Psoas muscle (tissue), 8 donors: ENCODE measurements around the gene ABCA7. TPM values are rescaled to one million over a fixed set of nuclear protein-coding genes. Genes with fewer than 3 reads are reported as not detected.

Experiments
- ATAC-seq, 4 donors: fragments of 200-7000 bp; cut with Tn5 transposase; one replicate each; pipeline ENCODE4 v1.9.1; 2020; ENCODE audit warnings: moderate library complexity in 3 of 4, mild to moderate bottlenecking in 2 of 4
- DNase-seq, 2 donors: peaks; one replicate each; pipeline ENCODE4 v3.0.0-alpha.2; 2020
- H3K27ac ChIP-seq: fragments of 200-600 bp; one replicate; pipeline ENCODE4 v1.8.0; 2022
- H3K27me3 ChIP-seq, 3 donors: fragments of 200-600 bp in 1 of 3; one replicate each; pipeline versions ENCODE4 v1.6.1 to v1.8.0; 2013 to 2022; ENCODE audit warnings: low read length in 2 of 3, mild to moderate bottlenecking in 2 of 3, moderate library complexity in 1 of 3; ENCODE audit not compliant: insufficient read depth in 3 of 3
- H3K36me3 ChIP-seq, 2 donors: fragments of 200-600 bp in 1 of 2; one replicate each; pipeline versions ENCODE4 v1.6.1 to v1.8.0; 2013 to 2022; ENCODE audit warnings: low read depth in 1 of 2, mild to moderate bottlenecking in 1 of 2, moderate library complexity in 1 of 2; ENCODE audit not compliant: insufficient read depth in 1 of 2
- H3K4me1 ChIP-seq: fragments of 200-600 bp; one replicate; pipeline ENCODE4 v1.8.0; 2022
- H3K4me3 ChIP-seq: fragments of 200-600 bp; one replicate; pipeline ENCODE4 v1.8.0; 2022; ENCODE audit warnings: mild to moderate bottlenecking
- H3K9me3 ChIP-seq: fragments of 200-600 bp; one replicate; pipeline ENCODE4 v1.8.0; 2022
- CTCF ChIP-seq: fragments of 200-600 bp; IDR thresholded peaks from one replicate; pipeline ENCODE4 v1.8.0; 2022; ENCODE audit warnings: antibody characterized with exemption
- WGBS, 3 donors: extraction: QIAGEN DNeasy Blood & Tissue Kit; methylation state at CpG; one replicate each; pipeline versions ENCODE4 v1.1.6 to v1.1.7; 2013; 5-methylcytosine and 5-hydroxymethylcytosine counted together
- intact Hi-C, 2 donors: fragments of 100-400 bp; cut with DNase I; formaldehyde crosslinking; loops; one replicate each; pipeline versions ENCODE4 v1.11.0 to v1.14.2; 2022
- polyA plus RNA-seq, 3 donors: library from polyadenylated mRNA; stranded (reverse); fragments of 200-250 nt; gene quantifications; one replicate each; pipeline ENCODE4 v1.2.3, GENCODE V29; 2013
- total RNA-seq, 4 donors: library from RNA; stranded (reverse); fragmentation: NEBNext Ultra II Directional in 2 of 4; extraction: Animal tissue kit (Norgen Biotek cat#: 25700) in 2 of 4; gene quantifications; one replicate each; pipeline versions ENCODE4 v1.2.1 to v1.2.4, GENCODE V29; 2021 to 2023
- donor health status: healthy with polysubstance abuse.
- donor health status: DM: no; HTN: no; CAD: no; lungs with moderate emphysema.
- donor health status: Bipolar disorder and iron deficiency.
- donor health status: healthy.
- donor health status: DM: yes; HTN: yes; CAD: no.
- donor health status: DM: no; HTN: no; CAD: no.
- donor health status: DM: no; HTN: no; CAD: no.
- donor health status: DM: yes; HTN: yes; CAD: no.

ABCA7 gene
- total and polyA plus RNA-seq, 7 donors: 2.6 to 19.5 (median 10.1) TPM

- no peak for TF ChIP-seq CTCF
- H3K9me3 ChIP-seq: peaks cover 18% of the 10 kb centered on the region
- H3K27me3 ChIP-seq: no peaks in the 10 kb centered on the region
- ATAC-seq (no peak), DNase-seq (no peak)
- intact Hi-C loops: no loop called here
- H3K36me3 ChIP-seq: peaks cover 0 to 37% of the 10 kb centered on the region in 2 donors
- no peaks in the 10 kb centered on the region for H3K4me1 ChIP-seq
- H3K27ac ChIP-seq: no peak overlapping the region
- H3K4me3 ChIP-seq: no peak overlapping the region
- 80 to 84% (median 82%) methylated on average over 2 to 3 of the region's 5 CpGs for WGBS, 3 donors
These were observed 12.6 kb downstream of the ABCA7 start for GRCh38 chr19:1052349-1052975.

- ATAC-seq: no peak
- 90 to 92% (median 91%) methylated on average over 31 of the region's 31 CpGs for WGBS, 3 donors
- no peak overlapping the region for H3K4me3 ChIP-seq
- H3K27ac ChIP-seq: no peak overlapping the region
- no peak for DNase-seq
- intact Hi-C loops: no loop called here
- no peaks in the 10 kb centered on the region for H3K27me3 ChIP-seq
- H3K4me1 ChIP-seq: no peaks in the 10 kb centered on the region
- no peak for TF ChIP-seq CTCF
- peaks cover 28% of the 10 kb centered on the region for H3K9me3 ChIP-seq
- H3K36me3 ChIP-seq: peaks cover 0 to 42% of the 10 kb centered on the region in 2 donors
These were observed 13.5 kb downstream of the ABCA7 start for GRCh38 chr19:1053176-1054101.

GRCh38 chr19:1054102-1055027 is 14.5 kb downstream of the ABCA7 start:
- no peaks in the 10 kb centered on the region for H3K27me3 ChIP-seq
- H3K4me1 ChIP-seq: no peaks in the 10 kb centered on the region
- no peak for TF ChIP-seq CTCF
- H3K36me3 ChIP-seq: peaks cover 0 to 49% of the 10 kb centered on the region in 2 donors
- ATAC-seq: no peak
- 89 to 92% (median 92%) methylated on average over 23 to 28 of the region's 28 CpGs for WGBS, 3 donors
- DNase-seq: no peak
- H3K4me3 ChIP-seq: no peak overlapping the region
- no peak overlapping the region for H3K27ac ChIP-seq
- intact Hi-C loops: no loop called here
- peaks cover 33% of the 10 kb centered on the region for H3K9me3 ChIP-seq

GRCh38 chr19:1055028-1055425 is 15.1 kb downstream of the ABCA7 start:
- DNase-seq: no peak
- no peaks in the 10 kb centered on the region for H3K27me3 ChIP-seq
- peaks cover 0 to 53% of the 10 kb centered on the region in 2 donors for H3K36me3 ChIP-seq
- no peak for TF ChIP-seq CTCF
- no peak overlapping the region for H3K27ac ChIP-seq
- H3K9me3 ChIP-seq: peaks cover 33% of the 10 kb centered on the region
- WGBS, 3 donors: 94 to 96% (median 94%) methylated on average over 14 of the region's 14 CpGs
- H3K4me1 ChIP-seq: no peaks in the 10 kb centered on the region
- ATAC-seq: no peak
- no peak overlapping the region for H3K4me3 ChIP-seq
- intact Hi-C loops: no loop called here
